ENCODE results near the gene CHCHD2. TPM values are rescaled to one million over a fixed set of nuclear protein-coding genes. Genes with fewer than 3 reads are reported as not detected.

Gene CHCHD2
- total RNA-seq, 1 donor from 2014 or later: 318 TPM

DNA sequence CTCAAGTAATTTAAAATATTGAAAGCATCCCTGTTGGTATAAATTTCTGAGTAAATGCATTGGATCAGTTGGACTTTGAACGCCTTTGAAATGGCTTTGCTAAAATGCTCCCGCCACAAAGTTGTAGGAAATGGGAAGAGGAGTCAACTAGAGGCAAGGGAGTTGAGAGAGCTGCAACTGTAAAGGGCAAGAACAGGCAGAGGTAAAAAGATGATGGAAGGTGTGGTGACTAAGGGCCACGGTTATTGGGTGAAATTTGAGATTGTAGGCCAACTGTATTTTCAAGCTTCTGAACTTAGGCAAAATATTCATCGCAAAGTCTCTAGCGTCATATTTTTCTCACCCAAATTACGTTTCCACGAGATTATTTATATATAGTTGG is 42.8 kb downstream of the CHCHD2 start:
- TF ChIP-seq, protein P1, sequence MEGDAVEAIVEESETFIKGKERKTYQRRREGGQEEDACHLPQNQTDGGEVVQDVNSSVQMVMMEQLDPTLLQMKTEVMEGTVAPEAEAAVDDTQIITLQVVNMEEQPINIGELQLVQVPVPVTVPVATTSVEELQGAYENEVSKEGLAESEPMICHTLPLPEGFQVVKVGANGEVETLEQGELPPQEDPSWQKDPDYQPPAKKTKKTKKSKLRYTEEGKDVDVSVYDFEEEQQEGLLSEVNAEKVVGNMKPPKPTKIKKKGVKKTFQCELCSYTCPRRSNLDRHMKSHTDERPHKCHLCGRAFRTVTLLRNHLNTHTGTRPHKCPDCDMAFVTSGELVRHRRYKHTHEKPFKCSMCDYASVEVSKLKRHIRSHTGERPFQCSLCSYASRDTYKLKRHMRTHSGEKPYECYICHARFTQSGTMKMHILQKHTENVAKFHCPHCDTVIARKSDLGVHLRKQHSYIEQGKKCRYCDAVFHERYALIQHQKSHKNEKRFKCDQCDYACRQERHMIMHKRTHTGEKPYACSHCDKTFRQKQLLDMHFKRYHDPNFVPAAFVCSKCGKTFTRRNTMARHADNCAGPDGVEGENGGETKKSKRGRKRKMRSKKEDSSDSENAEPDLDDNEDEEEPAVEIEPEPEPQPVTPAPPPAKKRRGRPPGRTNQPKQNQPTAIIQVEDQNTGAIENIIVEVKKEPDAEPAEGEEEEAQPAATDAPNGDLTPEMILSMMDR (conservative IDR thresholded peaks at IDR 0.05): no peak
- Mint-ChIP-seq H3K27me3 (ENCODE audit: low read depth) (no peaks in the 10 kb centered on the region), H3K4me3 (peak overlapping the region; percentile 94), H3K27ac (ENCODE audit: unreplicated experiment) (no peak overlapping the region), H3K36me3 (ENCODE audit: low read depth) (peaks cover 16% of the 10 kb centered on the region), H3K9me3 (no peaks in the 10 kb centered on the region), H3K4me1 (peaks cover 26% of the 10 kb centered on the region)
- no peak for DNase-seq (ENCODE audit: low read depth, low spot score)

GRCh38 chr7:56062382-56062781 is 43.9 kb downstream of the CHCHD2 start:
- DNase-seq (ENCODE audit: low read depth, low spot score): no peak
- peak overlapping the region; percentile 45 for H3K4me3 Mint-ChIP-seq
- H3K27ac Mint-ChIP-seq (ENCODE audit: unreplicated experiment): no peak overlapping the region
- H3K27me3 Mint-ChIP-seq (ENCODE audit: low read depth): no peaks in the 10 kb centered on the region
- no peaks in the 10 kb centered on the region for H3K9me3 Mint-ChIP-seq
- TF ChIP-seq, protein P1 (conservative IDR thresholded peaks at IDR 0.05): no peak
- H3K36me3 Mint-ChIP-seq (ENCODE audit: low read depth): peaks cover 20% of the 10 kb centered on the region
- H3K4me1 Mint-ChIP-seq: peaks cover 26% of the 10 kb centered on the region

DNA sequence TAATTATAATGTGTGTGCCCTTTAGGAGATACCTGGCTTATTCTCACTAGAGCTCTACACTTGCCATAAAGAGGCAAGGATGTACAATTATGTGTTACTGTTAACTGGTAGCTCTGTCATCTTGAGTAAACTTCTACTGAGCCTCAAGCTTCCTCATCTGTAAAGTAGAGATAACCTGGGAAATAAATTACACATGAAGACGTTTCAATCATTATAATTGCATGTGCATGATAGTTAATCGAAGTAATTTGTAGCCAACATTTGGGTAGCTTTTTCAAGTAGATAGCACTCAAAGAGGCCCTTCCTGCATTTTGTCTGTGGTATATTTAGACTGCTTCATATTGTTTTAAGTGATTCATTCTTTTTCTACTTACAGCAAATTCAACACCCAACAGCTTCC is 52.3 kb downstream of the CHCHD2 start:
- TF ChIP-seq, protein P1 (conservative IDR thresholded peaks at IDR 0.05): no peak
- Mint-ChIP-seq H3K4me1 (peaks cover 38% of the 10 kb centered on the region), H3K4me3 (peak overlapping the region; percentile 97), H3K27ac (ENCODE audit: unreplicated experiment) (no peak overlapping the region), H3K27me3 (ENCODE audit: low read depth) (no peaks in the 10 kb centered on the region), H3K9me3 (no peaks in the 10 kb centered on the region), H3K36me3 (ENCODE audit: low read depth) (peaks cover 7% of the 10 kb centered on the region)
- no peak for DNase-seq (ENCODE audit: low read depth, low spot score)

DNA sequence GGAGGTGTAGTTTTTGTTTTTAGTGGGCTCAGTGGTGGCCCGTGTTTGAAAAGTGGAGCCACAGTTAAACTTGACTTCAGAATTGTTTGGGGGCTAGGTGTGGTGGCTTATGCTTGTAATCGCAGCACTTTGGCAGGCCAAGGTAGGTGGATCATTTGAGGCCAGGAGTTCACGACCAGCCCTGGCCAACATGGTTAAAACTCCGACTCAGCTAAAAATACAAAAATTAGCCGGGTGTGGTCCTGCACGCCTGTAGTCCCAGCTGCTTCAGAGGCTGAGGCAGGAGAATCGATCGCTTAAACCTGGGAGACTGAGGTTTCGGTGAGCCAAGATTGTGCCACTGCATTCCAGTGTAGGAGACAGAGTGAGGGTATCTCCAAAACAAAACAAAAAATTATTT is 52.9 kb downstream of the CHCHD2 start:
- Mint-ChIP-seq H3K9me3 (no peaks in the 10 kb centered on the region), H3K4me3 (peak overlapping the region; percentile 97), H3K27me3 (ENCODE audit: low read depth) (no peaks in the 10 kb centered on the region), H3K36me3 (ENCODE audit: low read depth) (peaks cover 5% of the 10 kb centered on the region), H3K4me1 (peaks cover 38% of the 10 kb centered on the region), H3K27ac (ENCODE audit: unreplicated experiment) (no peak overlapping the region)
- TF ChIP-seq, protein P1 (conservative IDR thresholded peaks at IDR 0.05): no peak
- no peak for DNase-seq (ENCODE audit: low read depth, low spot score)

Other genes with a start within 250 kb of the CHCHD2 start
- not detected in 2 replicates for gene SEPTIN14, start 243.7 kb downstream of the CHCHD2 start, total RNA-seq
- gene ZNF713, start 219.0 kb downstream of the CHCHD2 start, total RNA-seq: 9.6 and 10.0 TPM in 2 replicates
- gene MRPS17, start 154.6 kb downstream of the CHCHD2 start, total RNA-seq: 20.3 and 22.5 TPM in 2 replicates
- gene NIPSNAP2, start 141.9 kb downstream of the CHCHD2 start, total RNA-seq: 51.2 and 54.3 TPM in 2 replicates
- 42.5 and 43.9 TPM in 2 replicates for gene PSPH, start 55.0 kb downstream of the CHCHD2 start, total RNA-seq
- 221 and 229 TPM in 2 replicates for gene CCT6A, start 54.7 kb downstream of the CHCHD2 start, total RNA-seq
- 82.1 and 85.9 TPM in 2 replicates for gene SUMF2, start 42.2 kb downstream of the CHCHD2 start, total RNA-seq
- gene PHKG1, start 13.5 kb downstream of the CHCHD2 start, total RNA-seq: 1.1 and 1.7 TPM in 2 replicates
- not detected in 2 replicates for gene NUPR2, start 9.9 kb upstream of the CHCHD2 start, total RNA-seq